HG02678 (cell line): ENCODE data around the gene NCK2.

Source experiments
- ATAC-seq: cut with Tn5 transposase; IDR thresholded peaks from one replicate; pipeline ENCODE4 v1.9.1; 2021; ENCODE audit warnings: mild to moderate bottlenecking, moderate library complexity; ENCODE audit not compliant: unreplicated experiment

Gene NCK2

DNA sequence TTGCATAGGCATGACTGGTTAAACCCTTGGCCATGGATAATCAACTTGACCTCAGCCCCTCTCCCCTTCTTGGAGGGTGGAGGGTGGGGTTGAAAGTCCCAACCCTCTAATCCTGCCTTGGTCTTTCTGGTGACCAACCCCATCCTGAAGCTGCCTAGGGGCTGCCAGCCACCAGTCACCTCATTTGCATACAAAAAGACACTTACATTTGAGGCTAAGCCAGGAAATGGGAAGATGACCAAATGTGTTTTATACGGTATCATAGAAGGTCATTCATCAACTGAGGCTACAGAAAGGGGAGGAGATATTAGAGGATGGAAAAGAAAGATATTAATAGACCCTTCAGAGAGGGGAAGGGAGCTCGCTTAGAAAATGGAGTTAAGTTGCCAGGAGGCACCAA lies 96.8 kb downstream of the NCK2 start:
- ATAC-seq: no peak

DNA sequence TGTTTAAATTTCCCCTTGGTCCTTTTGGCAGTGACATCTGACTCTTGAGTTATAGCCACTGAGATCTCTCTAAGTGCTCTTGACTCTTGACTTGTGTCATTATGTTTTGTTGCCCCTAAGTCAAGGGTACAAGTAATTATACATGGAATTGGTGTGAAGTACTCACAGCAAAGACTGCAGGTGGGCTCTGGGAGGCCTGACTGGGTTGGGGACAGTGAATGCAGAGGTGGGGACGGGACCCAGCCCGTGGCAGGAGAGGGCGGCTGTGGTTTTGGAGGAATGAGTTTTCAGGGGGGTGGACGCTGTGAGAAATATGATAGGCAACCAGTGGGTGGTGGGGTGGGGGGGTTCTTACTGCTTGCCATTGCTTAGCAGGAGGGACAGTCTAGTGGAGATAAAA lies 97.8 kb downstream of the NCK2 start:
- no peak for ATAC-seq

DNA sequence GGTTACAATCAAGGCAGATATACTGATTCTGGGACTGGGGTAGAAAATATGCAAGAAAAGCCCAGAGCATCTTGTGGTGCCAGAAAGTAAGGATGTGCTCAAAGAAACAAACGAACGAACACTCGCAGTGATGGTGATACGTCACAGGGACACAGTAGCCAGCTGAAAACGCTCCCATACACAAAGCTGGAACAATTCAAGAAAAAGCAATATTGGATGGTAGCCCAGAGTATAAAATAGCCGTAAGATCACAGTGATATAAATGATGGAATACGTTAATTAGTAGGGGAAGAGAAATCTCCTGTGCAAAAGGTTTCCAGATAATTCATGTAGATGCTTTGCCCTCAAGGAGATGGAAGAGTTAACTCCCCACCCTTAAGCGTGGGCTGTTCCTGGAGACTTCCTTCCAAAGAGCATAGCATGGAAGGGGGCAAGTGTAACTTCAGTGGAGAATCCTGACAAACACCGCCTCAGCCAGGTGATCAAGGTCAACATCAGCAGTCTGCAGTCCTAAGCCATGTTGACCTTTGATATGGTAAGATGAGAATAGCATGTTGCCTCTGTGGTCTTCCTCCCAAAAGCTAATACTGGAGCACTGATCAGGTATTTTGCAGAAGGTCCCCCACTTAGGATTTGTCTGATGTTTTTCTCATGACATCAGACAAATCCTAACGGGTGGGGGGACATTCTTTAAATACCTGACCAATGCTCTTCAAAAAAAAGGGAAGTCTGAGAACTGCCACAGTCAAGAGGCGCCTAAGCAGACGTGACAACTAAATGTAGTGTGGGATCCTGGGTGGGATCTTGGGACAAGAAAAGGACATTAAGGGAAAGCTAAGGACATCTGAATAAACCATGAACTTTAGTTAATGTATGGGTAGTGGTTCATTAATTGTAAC lies 99.0 kb downstream of the NCK2 start:
- ATAC-seq: no peak

DNA sequence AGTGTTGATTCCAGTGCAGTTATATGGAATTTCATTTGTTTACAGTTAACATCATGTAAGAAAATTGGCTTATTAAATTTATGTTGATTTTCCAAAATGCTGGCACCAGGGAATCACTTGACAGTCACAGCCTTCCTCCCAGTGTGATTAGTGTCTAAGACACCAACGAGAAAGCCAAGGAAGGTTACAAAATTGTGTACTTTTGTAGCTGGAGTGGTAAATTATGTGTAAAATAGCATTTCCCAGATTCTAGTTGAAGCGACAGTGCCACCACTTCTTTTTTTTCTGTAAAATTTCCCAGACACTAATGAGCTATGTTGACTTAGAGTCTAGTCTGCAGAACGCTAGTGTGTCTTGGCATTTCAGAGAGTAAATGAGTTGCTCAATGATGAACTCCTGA lies 101.3 kb downstream of the NCK2 start:
- ATAC-seq: no peak

DNA sequence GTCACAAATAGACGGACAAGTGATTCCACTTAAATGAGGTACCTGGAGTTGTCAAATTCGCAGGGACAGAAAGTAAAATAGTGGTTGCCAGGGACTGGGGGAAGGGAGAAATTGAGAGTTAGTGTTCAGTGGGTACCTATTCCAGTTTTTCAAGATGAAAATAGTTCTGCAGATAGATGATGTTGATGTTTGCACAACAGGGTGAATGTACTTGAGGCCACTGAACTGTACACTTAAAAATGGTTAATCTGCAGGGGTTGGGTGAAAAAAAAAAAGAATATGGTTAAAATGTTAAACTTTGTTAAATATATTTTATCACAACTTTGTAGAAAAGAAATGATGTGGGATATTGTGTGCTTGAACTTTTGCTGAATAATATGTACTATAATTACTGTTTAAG lies 102.3 kb downstream of the NCK2 start:
- no peak for ATAC-seq

DNA sequence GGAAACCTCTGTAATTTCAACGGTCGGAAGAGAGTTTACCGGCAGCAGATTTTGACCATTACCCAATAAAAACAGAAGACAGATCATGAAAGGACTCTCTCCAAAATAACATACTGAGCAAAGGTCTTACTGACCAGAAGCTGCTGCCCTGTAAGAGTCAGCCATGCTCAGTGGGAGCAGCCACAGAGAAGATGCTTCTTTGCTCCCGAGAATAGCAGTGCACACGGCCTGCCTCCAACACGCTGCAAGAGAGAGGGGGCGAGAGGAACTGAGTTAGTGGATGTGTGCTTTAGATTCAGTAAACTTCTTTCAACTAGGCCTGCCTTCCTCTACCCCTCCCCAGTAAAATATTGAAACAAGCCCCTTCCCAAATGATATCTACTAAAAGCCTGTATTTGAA lies 103.7 kb downstream of the NCK2 start:
- ATAC-seq: no peak

DNA sequence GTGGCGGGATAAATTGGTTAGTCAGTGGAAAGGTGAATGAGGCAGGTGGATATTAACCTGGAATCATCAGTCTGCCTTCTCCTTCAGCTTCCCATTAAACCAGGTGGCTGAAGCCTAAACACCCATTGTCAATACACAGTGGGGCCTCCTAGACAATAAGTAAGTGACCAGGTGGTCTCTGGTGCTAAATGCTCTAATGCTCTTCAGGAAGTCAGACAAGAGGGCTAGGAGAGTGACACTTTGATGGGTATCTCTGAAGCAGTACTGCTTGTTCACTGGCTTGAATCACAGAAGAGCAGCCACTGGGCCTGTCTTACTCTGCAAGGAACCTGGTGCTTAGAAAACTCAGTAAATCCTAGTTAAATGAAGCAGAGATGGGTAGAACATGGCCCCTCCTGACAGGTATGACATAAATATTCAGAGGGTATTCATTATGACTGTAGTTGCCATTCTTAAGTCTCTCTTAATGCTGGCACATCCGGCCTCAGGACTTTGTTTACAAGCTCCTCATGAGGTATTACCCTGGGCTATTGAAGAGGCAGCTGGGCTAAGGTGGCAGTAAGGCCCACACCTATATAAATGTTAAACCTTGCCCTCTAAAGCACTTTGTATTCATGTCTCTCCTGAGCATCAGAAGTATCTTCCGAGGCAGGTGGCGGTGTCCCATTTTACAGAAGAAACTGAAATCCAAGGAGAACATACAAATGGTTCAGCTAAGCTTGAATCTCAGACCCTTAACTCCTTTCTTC lies 104.9 kb downstream of the NCK2 start:
- no peak for ATAC-seq

DNA sequence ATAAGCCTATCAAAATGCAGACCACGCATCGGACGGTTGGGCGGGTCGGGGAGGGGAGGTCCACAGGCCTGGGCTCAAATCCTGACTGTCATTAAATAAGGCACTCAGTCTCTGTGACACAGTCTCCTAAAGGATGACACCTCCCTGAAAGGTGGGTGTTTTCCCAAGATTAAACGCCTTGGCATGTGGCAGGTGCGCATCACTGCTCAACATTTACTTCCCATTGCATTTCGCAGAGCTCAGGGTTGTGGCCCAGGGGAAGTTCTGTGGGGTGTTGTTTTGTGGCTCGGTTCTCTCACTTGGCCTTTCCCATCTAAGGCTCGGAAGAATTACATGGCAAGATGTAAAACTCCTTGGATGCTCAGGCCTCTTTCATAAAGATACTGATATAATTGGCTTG lies 107.4 kb downstream of the NCK2 start:
- ATAC-seq: no peak

DNA sequence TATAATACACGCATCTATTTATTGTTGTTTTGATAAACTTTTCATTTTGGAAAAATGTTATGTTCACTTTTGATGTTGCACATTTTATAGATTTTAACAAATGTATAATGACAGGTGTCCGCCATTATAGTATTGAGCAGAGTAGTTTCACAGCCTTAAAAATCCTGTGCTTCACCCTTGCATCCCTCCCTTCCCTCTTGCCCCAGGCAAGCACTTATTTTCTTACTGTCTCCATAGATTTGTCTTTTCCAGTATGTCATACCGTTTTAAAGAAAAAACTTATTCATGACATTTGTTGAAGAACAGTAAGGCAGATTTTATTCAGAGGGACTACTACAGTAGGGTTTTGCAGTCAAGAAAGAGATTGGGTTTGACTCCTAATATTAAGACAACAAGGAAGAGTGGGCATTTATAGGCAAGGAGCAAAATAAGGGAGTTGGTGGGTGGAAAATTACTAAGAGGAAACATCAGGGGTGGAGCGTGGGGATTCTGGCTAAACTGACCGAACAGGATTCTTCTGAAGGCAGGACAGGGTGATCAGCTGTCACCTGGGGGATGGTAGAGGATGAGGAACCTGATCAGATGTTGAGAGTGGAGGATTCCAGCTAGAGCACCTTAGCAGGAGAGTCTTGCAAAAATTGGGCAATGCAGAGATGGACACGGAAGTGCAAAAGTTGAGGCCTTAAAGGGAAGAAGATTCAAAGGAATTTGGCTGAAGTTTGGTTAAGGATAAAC lies 108.8 kb downstream of the NCK2 start:
- no peak for ATAC-seq

DNA sequence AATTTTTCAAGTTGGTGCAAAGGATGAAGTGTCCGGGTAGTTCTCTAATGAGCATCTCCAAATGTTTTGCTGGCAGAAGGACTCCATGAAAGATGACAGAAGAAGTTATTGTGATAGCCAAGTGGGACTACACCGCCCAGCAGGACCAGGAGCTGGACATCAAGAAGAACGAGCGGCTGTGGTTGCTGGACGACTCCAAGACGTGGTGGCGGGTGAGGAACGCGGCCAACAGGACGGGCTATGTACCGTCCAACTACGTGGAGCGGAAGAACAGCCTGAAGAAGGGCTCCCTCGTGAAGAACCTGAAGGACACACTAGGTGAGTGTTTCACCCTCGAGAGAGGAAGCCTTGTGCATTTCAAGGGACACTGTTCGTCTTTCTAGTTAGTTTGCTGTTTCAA lies 110.3 kb downstream of the NCK2 start:
- ATAC-seq: no peak

DNA sequence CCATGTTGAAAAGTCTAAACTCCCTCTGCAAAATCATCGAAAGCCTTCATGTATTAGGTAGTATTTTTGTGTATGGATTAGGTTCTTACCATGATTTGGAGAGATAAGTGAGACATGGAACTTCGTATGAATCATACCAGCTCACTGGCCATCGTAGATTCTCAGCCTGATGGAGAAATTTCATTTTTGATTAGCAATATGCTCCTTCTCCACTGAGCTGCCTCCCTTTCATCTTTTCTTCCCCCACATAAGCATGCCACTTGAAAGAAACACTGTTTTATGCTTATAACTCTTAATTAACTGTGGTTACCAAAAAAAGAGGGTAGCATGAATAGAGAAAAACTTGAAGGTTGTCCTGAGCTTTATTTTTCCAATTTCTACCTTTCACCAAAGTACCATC lies 111.9 kb downstream of the NCK2 start:
- ATAC-seq: no peak

DNA sequence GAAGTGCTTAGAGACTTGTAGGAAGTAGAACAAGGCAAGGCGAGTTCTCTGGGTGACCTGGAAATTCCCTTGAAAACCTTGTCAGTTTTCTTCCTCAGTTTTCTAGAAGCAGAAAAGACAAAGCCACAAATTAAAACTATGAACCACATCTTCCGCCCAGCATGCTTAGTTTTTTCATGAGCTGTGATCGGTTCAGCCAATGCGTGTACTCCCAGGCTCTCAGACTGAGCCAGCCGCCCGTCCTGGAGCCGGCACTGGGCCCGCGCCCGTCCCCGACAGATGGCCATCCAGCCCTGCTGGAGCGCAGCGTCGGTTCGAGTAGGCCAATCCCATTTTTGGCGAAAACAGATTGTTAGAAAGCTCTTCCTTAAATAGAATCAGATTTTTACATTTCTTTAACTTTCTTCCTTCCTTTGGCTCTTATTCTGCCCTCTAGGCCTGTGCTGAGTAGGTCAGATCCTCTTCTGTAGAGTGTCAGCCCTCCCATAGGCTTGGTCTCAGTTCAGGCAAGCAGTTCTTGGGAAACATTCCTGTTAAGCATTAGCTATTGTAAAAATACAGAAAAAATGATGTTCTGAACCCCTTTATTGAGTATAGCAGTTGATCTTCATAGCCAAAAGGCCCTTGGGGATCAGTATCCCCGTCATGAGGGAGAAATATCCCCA lies 112.5 kb downstream of the NCK2 start:
- no peak for ATAC-seq

DNA sequence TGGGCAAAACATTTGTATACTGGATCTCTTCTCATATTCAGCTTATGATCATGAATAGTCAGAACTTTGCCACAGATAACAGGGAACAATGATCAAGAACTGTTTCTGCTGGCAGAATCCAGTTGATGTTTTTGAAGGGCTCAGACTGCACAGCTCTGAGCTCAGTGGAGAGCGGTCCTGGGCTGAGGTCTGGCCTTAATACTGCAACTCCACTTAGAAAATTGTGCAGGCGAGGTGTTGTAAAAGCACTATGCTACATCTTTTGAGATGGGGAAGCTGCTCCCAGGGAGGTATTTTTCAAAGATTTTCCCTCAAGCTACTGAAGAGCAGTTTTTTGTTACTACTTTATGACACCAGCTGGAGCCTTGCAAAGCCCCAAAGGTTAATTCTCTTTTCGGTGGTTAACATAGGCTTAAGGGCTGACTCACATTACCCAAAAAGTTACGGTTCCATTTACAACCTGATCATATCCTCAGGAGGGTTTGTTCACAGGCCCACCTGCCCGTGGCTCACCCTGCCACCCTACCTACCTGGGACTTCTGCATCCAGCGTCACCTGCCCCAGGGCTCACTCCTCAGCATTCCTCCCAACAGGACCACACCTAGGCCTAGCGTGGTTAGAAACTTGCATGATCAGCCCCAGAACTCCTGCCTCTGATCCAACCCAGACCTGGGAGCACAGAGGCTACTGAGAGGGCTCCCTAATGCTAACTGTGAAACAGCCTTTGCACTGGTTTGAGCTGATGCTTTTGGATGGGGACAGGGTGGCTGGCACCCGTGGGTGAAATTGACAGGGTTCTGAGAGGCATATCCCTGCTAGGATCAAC lies 114.4 kb downstream of the NCK2 start:
- peak; percentile 76 for ATAC-seq

DNA sequence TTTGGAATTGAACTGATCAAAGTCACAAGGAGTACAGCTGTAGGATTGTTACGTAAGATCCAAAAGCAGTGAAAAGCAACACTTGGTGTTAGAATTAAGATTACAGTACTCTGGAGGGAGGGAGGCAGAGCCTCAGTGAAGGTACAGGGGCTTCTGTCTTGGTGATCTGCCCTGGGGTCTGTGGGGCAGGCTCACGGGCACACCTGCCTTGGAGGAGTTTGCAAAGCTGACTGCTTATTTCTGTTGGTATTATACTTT lies 114.9 kb downstream of the NCK2 start:
- no peak for ATAC-seq

DNA sequence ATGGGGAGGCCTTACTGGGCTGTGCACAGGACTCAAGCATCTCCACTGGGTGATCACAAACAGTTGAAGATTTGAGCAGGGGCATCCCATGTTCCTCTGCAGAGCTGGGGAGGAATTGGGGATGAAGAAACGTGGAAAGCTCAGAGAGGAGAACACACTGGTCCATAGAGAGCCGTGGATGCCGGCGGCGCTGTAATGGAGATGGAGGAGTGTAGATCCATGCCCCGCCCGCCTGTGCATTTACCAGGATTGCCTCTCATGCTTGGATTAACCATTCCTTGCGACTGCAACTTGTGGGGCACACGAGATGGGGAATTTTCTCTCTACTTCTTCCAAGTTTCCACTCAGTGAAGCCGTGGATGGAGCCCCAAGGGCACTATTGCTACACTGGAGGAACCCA lies 115.9 kb downstream of the NCK2 start:
- no peak for ATAC-seq

DNA sequence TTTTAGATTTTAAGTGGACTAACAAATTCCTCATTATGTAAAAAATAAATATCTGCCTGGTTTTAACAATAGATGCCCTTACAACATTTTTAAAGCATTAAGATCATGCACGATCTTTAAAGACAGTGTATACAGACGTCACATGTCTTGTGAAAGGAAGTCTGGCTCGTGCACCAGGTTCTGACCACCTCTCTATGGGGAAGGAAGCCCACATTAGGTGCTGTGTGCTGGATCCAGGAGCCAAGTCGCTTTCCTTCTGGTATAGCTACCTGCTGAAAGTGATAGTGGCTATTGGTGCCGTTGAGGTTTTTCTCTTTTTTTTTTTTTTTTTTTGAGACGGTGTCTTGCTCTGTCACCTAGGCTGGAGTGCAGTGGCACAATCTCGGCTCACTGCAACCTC lies 116.5 kb downstream of the NCK2 start:
- no peak for ATAC-seq

DNA sequence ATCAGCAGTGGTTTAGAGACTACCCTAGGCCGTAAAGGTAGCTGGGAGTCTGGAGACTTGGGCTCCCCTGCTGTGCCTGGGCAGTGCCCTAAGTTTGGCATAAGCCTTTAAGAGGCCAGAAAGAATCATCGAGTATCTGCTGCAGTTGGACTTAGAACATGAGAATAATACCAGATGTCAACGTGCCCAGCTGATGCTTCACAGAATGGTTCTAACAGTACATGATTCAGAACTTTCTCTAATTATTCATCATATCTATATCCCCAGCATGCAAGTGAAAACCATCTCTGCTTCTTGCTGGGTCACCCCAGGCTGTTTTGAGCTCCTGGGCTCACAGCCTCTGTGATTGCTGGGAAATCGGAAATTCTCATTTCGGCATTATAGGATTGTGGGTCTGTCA lies 118.1 kb downstream of the NCK2 start:
- no peak for ATAC-seq

DNA sequence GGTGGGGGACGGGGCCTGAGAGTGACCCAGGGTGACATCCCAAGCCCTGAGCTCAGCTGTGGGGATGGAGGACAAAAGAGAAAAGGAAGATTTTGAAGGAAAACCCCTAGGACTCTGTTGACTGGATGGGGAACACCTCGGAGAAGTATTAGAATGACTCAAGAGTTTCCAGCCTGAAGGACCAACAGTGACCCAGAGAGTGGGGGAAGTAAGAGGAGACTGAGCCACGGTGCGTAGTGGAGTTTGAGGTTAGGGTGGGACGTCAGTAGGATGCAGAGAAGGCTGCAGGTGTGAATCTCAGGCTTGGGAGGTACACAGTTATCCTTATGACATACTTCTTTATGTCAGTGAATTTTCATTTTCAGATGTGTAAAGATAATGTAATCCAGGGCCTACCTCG lies 119.5 kb downstream of the NCK2 start:
- ATAC-seq: peak; percentile 66

DNA sequence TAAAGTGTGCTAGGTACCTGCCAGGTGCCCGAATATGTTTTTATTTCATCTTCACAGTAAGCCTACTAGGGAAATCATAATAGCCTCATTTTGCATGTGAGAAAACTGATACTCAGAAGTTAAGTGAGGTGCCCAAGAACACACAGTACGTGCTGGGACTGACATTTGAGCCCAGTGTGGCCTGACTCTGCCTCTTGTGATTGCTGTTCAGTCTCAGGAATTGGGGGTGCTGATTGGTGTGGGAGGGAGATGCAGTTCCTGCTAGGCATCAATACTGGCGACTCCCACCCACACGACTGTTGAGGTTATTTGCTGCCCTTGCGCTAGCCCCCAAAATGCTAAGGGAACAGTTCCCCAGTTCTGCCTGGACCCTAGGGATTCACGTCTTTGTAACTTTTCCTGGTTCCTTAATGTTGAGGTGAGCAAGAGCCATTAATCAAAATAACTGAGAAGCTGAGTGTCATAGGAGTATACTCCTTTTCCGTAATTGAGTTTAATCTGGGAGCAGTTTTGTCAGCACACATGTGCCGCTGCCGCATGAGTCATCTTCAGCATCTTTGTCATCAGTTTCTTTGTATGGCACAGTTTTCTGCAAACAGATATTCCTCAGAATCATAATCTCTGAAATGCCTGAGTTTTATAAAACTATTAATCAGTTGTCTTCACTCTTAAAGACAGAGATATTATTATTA lies 120.7 kb downstream of the NCK2 start:
- no peak for ATAC-seq
